ENCODE results near the gene POMT1.

- no peak for TF ChIP-seq GLIS3 (CRISPR knock-in tag; IDR thresholded peaks at IDR 0.05)
- no peak for TF ChIP-seq POU6F1 (CRISPR knock-in tag; IDR thresholded peaks at IDR 0.05; ENCODE audit: borderline replicate concordance, low read depth)
- no peak for TF ChIP-seq ZNF565 (CRISPR knock-in tag; conservative IDR thresholded peaks at IDR 0.05; ENCODE audit: low read depth)
- no peak for TF ChIP-seq ZFP30 (CRISPR knock-in tag; IDR thresholded peaks at IDR 0.05)
- TF ChIP-seq ZC3H10 (CRISPR knock-in tag; IDR thresholded peaks at IDR 0.05), result no peak
- TF ChIP-seq RARB (CRISPR knock-in tag; IDR thresholded peaks at IDR 0.05), result no peak
- TF ChIP-seq PPARA (CRISPR knock-in tag; IDR thresholded peaks at IDR 0.05; ENCODE audit: borderline replicate concordance), result no peak
- TF ChIP-seq CSDC2 (CRISPR knock-in tag; IDR thresholded peaks at IDR 0.05), result no peak
- no peak for TF ChIP-seq TOX (CRISPR knock-in tag; IDR thresholded peaks at IDR 0.05; ENCODE audit: borderline replicate concordance)
- no peak for TF ChIP-seq SNAI2 (CRISPR knock-in tag; IDR thresholded peaks at IDR 0.05)
- TF ChIP-seq PATZ1 (CRISPR knock-in tag; IDR thresholded peaks at IDR 0.05; ENCODE audit: borderline replicate concordance), result no peak
Measured at GRCh38 chr9:131482343-131483006, 20.2 kb upstream of the POMT1 start.
